ENCODE data around the gene UTRN. TPM values are rescaled to one million over a fixed set of nuclear protein-coding genes. Genes with fewer than 3 reads are reported as not detected.

The UTRN gene
- total RNA-seq, 1 experiment from 2014 or later, result 79.7 TPM

- Histone ChIP-seq H3K4me1 (ENCODE audit: insufficient read depth, low read length) (peaks cover 9% of the 10 kb centered on the region), H3K18ac (ENCODE audit: insufficient read length, low read depth, low read length) (peak overlapping the region; percentile 42), H2BK20ac (ENCODE audit: low read depth, low read length, poor library complexity, severe bottlenecking) (no peak overlapping the region), H3K14ac (ENCODE audit: insufficient read depth, low read length) (no peak overlapping the region), H3K4ac (ENCODE audit: low read depth, low read length) (no peak overlapping the region), H3K56ac (ENCODE audit: insufficient read length, low read depth, low read length) (no peak overlapping the region), H3K27ac (ENCODE audit: insufficient read length, low read depth, low read length) (peak overlapping the region; percentile 87), H3K4me2 (ENCODE audit: insufficient read depth, insufficient read length, low read length) (peak overlapping the region; percentile 33), H3T11ph (ENCODE audit: low read length) (no peak overlapping the region), H4K91ac (ENCODE audit: insufficient read length, low read depth, low read length) (no peak overlapping the region), H4K8ac (replicated peaks; ENCODE audit: insufficient read length, low read depth, low read length) (no peak overlapping the region), H2BK12ac (ENCODE audit: insufficient read length, low read depth, low read length) (peak overlapping the region; percentile 6), H4K20me1 (ENCODE audit: control insufficient read depth, insufficient read depth, insufficient read length) (no peaks in the 10 kb centered on the region), H3K27me3 (ENCODE audit: insufficient read depth, low read length) (no peaks in the 10 kb centered on the region), H2BK120ac (ENCODE audit: low read depth, low read length, poor library complexity, severe bottlenecking) (no peak overlapping the region), H3K79me2 (ENCODE audit: insufficient read depth, low read length) (no peaks in the 10 kb centered on the region), H3K9ac (ENCODE audit: extremely low read depth, insufficient read length, low read length) (no peak overlapping the region), H2AFZ (ENCODE audit: low read length) (peak overlapping the region; percentile 77), H3K23me2 (ENCODE audit: insufficient read length, low read depth, low read length, poor library complexity, severe bottlenecking) (no peaks in the 10 kb centered on the region), H3K23ac (ENCODE audit: insufficient read length, low read depth, low read length) (no peak overlapping the region), H2BK15ac (ENCODE audit: low read depth, low read length) (no peak overlapping the region), H3K9me3 (ENCODE audit: control insufficient read depth, low read depth, low read length) (no peaks in the 10 kb centered on the region), H4K5ac (ENCODE audit: insufficient read length, low read depth, low read length) (no peak overlapping the region), H3K79me1 (ENCODE audit: insufficient read depth, low read depth, low read length, poor library complexity, severe bottlenecking) (no peaks in the 10 kb centered on the region), H2BK5ac (ENCODE audit: insufficient read length, low read length) (no peak overlapping the region), H2AK5ac (ENCODE audit: insufficient read length, low read length) (no peak overlapping the region)
- Mint-ChIP-seq H3K27ac (peak overlapping the region; percentile 89 to 97 (median 97)), H3K4me1 (peaks cover 23 to 27% of the 10 kb centered on the region in 2 experiments), H3K4me3 (peak overlapping the region; percentile 17 to 50; a peak in 3 of 5 replicates), H3K27me3 (ENCODE audit: low read depth) (no peaks in the 10 kb centered on the region), H3K9me3 (peaks cover 3 to 10% of the 10 kb centered on the region in 2 experiments; a peak in 4 of 5 replicates), H3K36me3 (ENCODE audit: insufficient read depth in 1 of 3, low read depth in 3 of 3) (peaks cover 0 to 16% (median 3%) of the 10 kb centered on the region in 3 experiments; a peak in 5 of 7 replicates)
- TF ChIP-seq CTCF (conservative IDR thresholded peaks at IDR 0.05), result no peak
- DNase-seq, result peak; percentile 64
- WGBS (ENCODE audit: extremely low coverage, insufficient read length, low lambda C conversion rate), result no CpG with 5 or more reads among the region's 6 CpGs
Measured at GRCh38 chr6:144266091-144266649, 19.0 kb upstream of the UTRN start.
